IMR-90 (cell line): Measurements from ENCODE around the gene FBN3. TPM values are rescaled to one million over a fixed set of nuclear protein-coding genes. Genes with fewer than 3 reads are reported as not detected.

Experiments
- ATAC-seq: fragments of 200-7000 bp; cut with Tn5 transposase; 2 replicates; pipeline ENCODE4 v1.9.1; 2020; ENCODE audit warnings: low read depth, mild to moderate bottlenecking, moderate library complexity
- BruUV-seq: library from RNA; stranded (reverse); fragments of 400-500 nt; replicated peaks from 2 replicates; lab custom pipeline; 2021; lab: Mats Ljungman, UMichigan
- CTCF ChIA-PET: fragments of 300-600 bp; formaldehyde crosslinking; extraction: SDS; loops from one replicate; lab custom pipeline; 2021; ENCODE audit warnings: antibody characterized with exemption; lab: Yijun Ruan, JAX
- POLR2A ChIA-PET: fragments of 300-600 bp; sonication (Branson Sonifier 250); formaldehyde crosslinking; loops from one replicate; lab custom pipeline; 2022; ENCODE audit warnings: antibody characterized with exemption; ENCODE audit not compliant: unreplicated experiment; lab: Charles Lee
- DNase-seq: peaks from one replicate; pipeline ENCODE4 v3.0.0; 2013
- H2AFZ ChIP-seq: replicated peaks from 2 replicates; pipeline ENCODE3; 2013; ENCODE audit warnings: low read length, mild to moderate bottlenecking; ENCODE audit not compliant: poor library complexity
- H2AK5ac ChIP-seq: 2 replicates; pipeline ENCODE4 v1.6.1; 2013; ENCODE audit warnings: low read depth, low read length, inconsistent platforms
- H2AK9ac ChIP-seq: replicated peaks from 2 replicates; pipeline ENCODE3; 2013; ENCODE audit warnings: mild to moderate bottlenecking, low read depth, low read length, moderate library complexity; ENCODE audit not compliant: poor library complexity
- H2BK120ac ChIP-seq: 2 replicates; pipeline ENCODE4 v1.6.1; 2013; ENCODE audit warnings: low read depth, low read length, inconsistent platforms
- H2BK15ac ChIP-seq: 3 replicates; pipeline ENCODE4 v1.6.1; 2013; ENCODE audit warnings: low read depth, low read length, inconsistent platforms
- H2BK20ac ChIP-seq: 2 replicates; pipeline ENCODE4 v1.6.1; 2013; ENCODE audit warnings: low read depth, mild to moderate bottlenecking, inconsistent platforms, low read length, moderate library complexity
- H2BK5ac ChIP-seq: 2 replicates; pipeline ENCODE4 v1.6.1; 2013; ENCODE audit warnings: mild to moderate bottlenecking, low read depth, low read length, inconsistent platforms; ENCODE audit not compliant: poor library complexity, severe bottlenecking
- H3K14ac ChIP-seq: replicated peaks from 2 replicates; pipeline ENCODE4 v1.6.1; 2013; ENCODE audit warnings: low read depth, low read length, inconsistent platforms
- H3K18ac ChIP-seq: 2 replicates; pipeline ENCODE4 v1.6.1; 2013; ENCODE audit warnings: low read depth, low read length, control low read depth
- H3K23ac ChIP-seq: 2 replicates; pipeline ENCODE4 v1.6.1; 2013; ENCODE audit warnings: low read depth, low read length, inconsistent platforms
- H3K27ac ChIP-seq: 2 replicates; pipeline ENCODE4 v1.5.1; 2013; ENCODE audit warnings: mild to moderate bottlenecking, control low read depth, low read length; ENCODE audit not compliant: insufficient read depth
- H3K27me3 ChIP-seq: 2 replicates; pipeline ENCODE4 v1.6.1; 2013; ENCODE audit warnings: low read length; ENCODE audit not compliant: control insufficient read depth, insufficient read depth
- H3K36me3 ChIP-seq: 2 replicates; pipeline ENCODE4 v1.6.1; 2013; ENCODE audit warnings: low read length, mixed read lengths; ENCODE audit not compliant: control insufficient read depth, insufficient read depth
- H3K4ac ChIP-seq: 2 replicates; pipeline ENCODE4 v1.6.1; 2013; ENCODE audit warnings: low read depth, low read length, inconsistent platforms
- H3K4me1 ChIP-seq: 2 replicates; pipeline ENCODE4 v1.6.1; 2013; ENCODE audit warnings: low read length, mixed read lengths; ENCODE audit not compliant: control insufficient read depth, insufficient read depth
- H3K4me2 ChIP-seq: 2 replicates; pipeline ENCODE4 v1.6.1; 2013; ENCODE audit warnings: low read depth, mild to moderate bottlenecking, control low read depth, low read length, moderate library complexity
- H3K4me3 ChIP-seq: 2 replicates; pipeline ENCODE4 v1.5.1; 2013; ENCODE audit warnings: low read depth, mild to moderate bottlenecking, control low read depth, low read length, moderate library complexity; ENCODE audit not compliant: insufficient read depth
- H3K56ac ChIP-seq: 2 replicates; pipeline ENCODE4 v1.6.1; 2013; ENCODE audit warnings: low read length, inconsistent platforms; ENCODE audit not compliant: insufficient read depth; ENCODE audit errors: extremely low read depth
- H3K79me1 ChIP-seq, 2 experiments: 2 replicates each; pipeline ENCODE4 v1.6.1; 2013; ENCODE audit warnings: low read length in 2 of 2, inconsistent platforms in 1 of 2, low read depth in 1 of 2
- H3K9ac ChIP-seq: 2 replicates; pipeline ENCODE4 v1.6.1; 2013; ENCODE audit warnings: low read depth, low read length, control low read depth
- H3K9me1 ChIP-seq: 2 replicates; pipeline ENCODE4 v1.6.1; 2013; ENCODE audit warnings: low read length, inconsistent platforms; ENCODE audit not compliant: insufficient read depth
- H3K9me3 ChIP-seq: 2 replicates; pipeline ENCODE4 v1.6.1; 2013; ENCODE audit warnings: low read length; ENCODE audit not compliant: control insufficient read depth, insufficient read depth
- H4K20me1 ChIP-seq: 2 replicates; pipeline ENCODE4 v1.6.1; 2013; ENCODE audit warnings: low read length, inconsistent platforms; ENCODE audit not compliant: insufficient read depth
- H4K5ac ChIP-seq: 2 replicates; pipeline ENCODE4 v1.6.1; 2013; ENCODE audit warnings: mild to moderate bottlenecking, low read depth, low read length, control low read depth
- H4K8ac ChIP-seq, 2 experiments: 2 replicates each; pipeline ENCODE4 v1.6.1; 2013; ENCODE audit warnings: low read depth in 2 of 2, low read length in 2 of 2, control low read depth in 1 of 2, inconsistent platforms in 1 of 2
- H4K91ac ChIP-seq: 2 replicates; pipeline ENCODE4 v1.6.1; 2013; ENCODE audit warnings: low read depth, low read length, inconsistent platforms; ENCODE audit not compliant: insufficient read depth
- BHLHE40 ChIP-seq: fragments of 150-350 bp; IDR thresholded peaks from 2 replicates; pipeline ENCODE4 v1.6.1; 2016; ENCODE audit warnings: mild to moderate bottlenecking, low read depth, low read length
- CEBPB ChIP-seq: IDR thresholded peaks from 2 replicates; pipeline ENCODE4 v1.6.1; 2012; ENCODE audit warnings: low read depth, low read length, improper control_type of control experiment
- CHD1 ChIP-seq: IDR thresholded peaks from 2 replicates; pipeline ENCODE4 v1.6.1; 2012; ENCODE audit warnings: low read depth, low read length, improper control_type of control experiment
- CTCF ChIP-seq: conservative IDR thresholded peaks from 2 replicates; pipeline ENCODE4 v1.5.1; 2012; ENCODE audit warnings: mild to moderate bottlenecking, low read depth, low read length, improper control_type of control experiment
- FOS ChIP-seq: fragments of 150-350 bp; IDR thresholded peaks from 2 replicates; pipeline ENCODE4 v1.6.1; 2016; ENCODE audit warnings: low read depth, low read length
- MAFK ChIP-seq: IDR thresholded peaks from 2 replicates; pipeline ENCODE4 v1.6.1; 2012; ENCODE audit warnings: low read depth, low read length, improper control_type of control experiment
- MAZ ChIP-seq: IDR thresholded peaks from 2 replicates; pipeline ENCODE4 v1.6.1; 2012; ENCODE audit warnings: low read depth, mild to moderate bottlenecking, low read length, improper control_type of control experiment, moderate library complexity, borderline replicate concordance
- MXI1 ChIP-seq: IDR thresholded peaks from 2 replicates; pipeline ENCODE4 v1.6.1; 2012; ENCODE audit warnings: low read depth, mild to moderate bottlenecking, low read length, moderate library complexity, borderline replicate concordance
- NFE2L2 ChIP-seq: fragments of 150-350 bp; IDR thresholded peaks from 2 replicates; pipeline ENCODE4 v1.6.1; 2016; ENCODE audit warnings: low read depth, mild to moderate bottlenecking, low read length
- POLR2A ChIP-seq: IDR thresholded peaks from 2 replicates; pipeline ENCODE4 v1.6.1; 2012; ENCODE audit warnings: mild to moderate bottlenecking, low read depth, low read length
- RAD21 ChIP-seq: IDR thresholded peaks from 2 replicates; pipeline ENCODE4 v1.6.1; 2012; ENCODE audit warnings: low read length, improper control_type of control experiment
- RCOR1 ChIP-seq: IDR thresholded peaks from 2 replicates; pipeline ENCODE4 v1.6.1; 2012; ENCODE audit warnings: mild to moderate bottlenecking, low read length, improper control_type of control experiment; ENCODE audit not compliant: insufficient replicate concordance
- RFX5 ChIP-seq: IDR thresholded peaks from 2 replicates; pipeline ENCODE4 v1.8.0; 2012; ENCODE audit warnings: low read depth, mild to moderate bottlenecking, low read length, moderate library complexity
- SMC3 ChIP-seq: fragments of 150-350 bp; IDR thresholded peaks from 2 replicates; pipeline ENCODE4 v1.6.1; 2016; ENCODE audit warnings: low read depth, mild to moderate bottlenecking, antibody characterized with exemption, low read length, moderate library complexity
- WGBS, 2 experiments: methylation state at CpG; one replicate each; pipeline versions ENCODE4 v1.1.5 to v1.1.7; 2013; ENCODE audit warnings: missing lambda C conversion rate in 2 of 2; ENCODE audit not compliant: insufficient read length in 1 of 2; ENCODE audit errors: extremely low coverage in 2 of 2; 5-methylcytosine and 5-hydroxymethylcytosine counted together
- dilution Hi-C: fragments of 300-500 bp; cut with HindIII; formaldehyde crosslinking; loops from one replicate; pipeline ENCODE4 v1.14.3; 2018; ENCODE audit warnings: low sequenced_read_pairs; ENCODE audit not compliant: unreplicated experiment
- in situ Hi-C: fragments of 300-500 bp; cut with MboI; formaldehyde crosslinking; loops from 3 replicates; pipeline ENCODE4 v1.14.3; 2019; ENCODE audit warnings: low sequenced_read_pairs, inconsistent platforms, mixed read lengths
- intact Hi-C: fragments of 100-400 bp; cut with micrococcal nuclease; formaldehyde crosslinking; loops from 2 replicates; pipeline ENCODE4 v1.10.0; 2022
- polyA plus RNA-seq, 3 experiments: library from polyadenylated mRNA; depleted of rRNA; stranded (reverse); fragments of >200 nt; gene quantifications; 2 replicates each; pipeline ENCODE4 v1.2.3, GENCODE V29; 2012; ENCODE audit warnings: low replicate concordance in 1 of 3
- total RNA-seq: library from RNA; depleted of rRNA; stranded (reverse); fragments of >200 nt; gene quantifications from 2 replicates; pipeline ENCODE4 v1.2.3, GENCODE V29; 2012
- TF ChIP-seq, protein P1 (sequence below): fragments of 150-350 bp; IDR thresholded peaks from 2 replicates; pipeline ENCODE4 v1.6.1; 2016; ENCODE audit warnings: low read depth, mild to moderate bottlenecking, low read length, moderate library complexity, borderline replicate concordance
- TF ChIP-seq, protein P2 (sequence below): fragments of 150-350 bp; IDR thresholded peaks from 2 replicates; pipeline ENCODE4 v1.6.1; 2017; ENCODE audit warnings: mild to moderate bottlenecking, antibody characterized with exemption, low read length, low read depth

The FBN3 gene
- total and polyA plus RNA-seq, 2 of the 4 experiments (the other 2 are of a cell fraction): not detected

DNA sequence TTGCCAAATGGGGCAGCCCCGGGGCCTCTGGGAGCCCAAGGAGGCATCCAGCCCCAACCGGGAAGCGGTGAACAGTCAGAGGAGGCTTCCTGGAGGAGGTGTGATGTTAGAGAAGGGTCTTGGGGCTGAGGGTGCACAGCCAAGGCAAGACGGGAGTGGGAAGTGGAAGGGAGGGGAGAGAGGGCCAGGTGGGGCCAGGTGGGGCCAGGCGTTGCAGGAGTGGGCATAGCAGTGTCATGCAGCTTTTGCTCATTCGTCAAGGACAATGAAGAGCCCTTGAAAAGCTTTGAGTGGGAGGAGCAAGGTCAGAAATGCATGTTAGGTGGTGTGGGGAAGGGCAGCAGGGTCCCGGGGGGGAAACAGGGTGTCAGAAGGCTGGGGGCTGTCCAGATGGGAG lies 1.8 kb downstream of the FBN3 start:
- Histone ChIP-seq H2BK5ac (no peak overlapping the region), H3K4me3 (no peak overlapping the region), H2BK120ac (no peak overlapping the region), H3K4me2 (no peak overlapping the region), H3K14ac (no peak overlapping the region), H2AK9ac (no peak overlapping the region), H4K91ac (no peak overlapping the region), H3K18ac (no peak overlapping the region), H4K5ac (no peak overlapping the region), H3K9me1 (no peaks in the 10 kb centered on the region), H2BK20ac (no peak overlapping the region), H3K27me3 (peaks cover 68% of the 10 kb centered on the region), H3K4me1 (no peaks in the 10 kb centered on the region), H3K56ac (no peak overlapping the region), H4K8ac (no peak overlapping the region), H2BK15ac (no peak overlapping the region), H3K9me3 (no peaks in the 10 kb centered on the region), H3K79me1 (no peaks in the 10 kb centered on the region), H3K23ac (no peak overlapping the region), H3K9ac (no peak overlapping the region), H3K36me3 (no peaks in the 10 kb centered on the region), H2AFZ (peak overlapping the region; percentile 7), H3K4ac (no peak overlapping the region), H2AK5ac (no peak overlapping the region), H3K27ac (no peak overlapping the region), H4K20me1 (no peaks in the 10 kb centered on the region)
- ChIA-PET CTCF (no interaction called here), POLR2A (no interaction called here)
- dilution Hi-C loops (no loop called here), intact Hi-C loops (no loop called here), in situ Hi-C loops (no loop called here)
- 40% methylated on average over 6 of the region's 7 CpGs; no CpG with 5 or more reads in 1 of the 2 experiments for WGBS, 2 experiments
- ATAC-seq (no peak), DNase-seq (no peak)
- TF ChIP-seq BHLHE40 (no peak), RCOR1 (no peak), MXI1 (no peak), CEBPB (no peak), MAZ (no peak), CTCF (no peak), RFX5 (no peak), MAFK (no peak), RAD21 (no peak), CHD1 (no peak), SMC3 (no peak), NFE2L2 (no peak), POLR2A (no peak), FOS (no peak)
- TF ChIP-seq, protein P1, sequence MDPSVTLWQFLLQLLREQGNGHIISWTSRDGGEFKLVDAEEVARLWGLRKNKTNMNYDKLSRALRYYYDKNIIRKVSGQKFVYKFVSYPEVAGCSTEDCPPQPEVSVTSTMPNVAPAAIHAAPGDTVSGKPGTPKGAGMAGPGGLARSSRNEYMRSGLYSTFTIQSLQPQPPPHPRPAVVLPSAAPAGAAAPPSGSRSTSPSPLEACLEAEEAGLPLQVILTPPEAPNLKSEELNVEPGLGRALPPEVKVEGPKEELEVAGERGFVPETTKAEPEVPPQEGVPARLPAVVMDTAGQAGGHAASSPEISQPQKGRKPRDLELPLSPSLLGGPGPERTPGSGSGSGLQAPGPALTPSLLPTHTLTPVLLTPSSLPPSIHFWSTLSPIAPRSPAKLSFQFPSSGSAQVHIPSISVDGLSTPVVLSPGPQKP: no peak
- TF ChIP-seq, protein P2, sequence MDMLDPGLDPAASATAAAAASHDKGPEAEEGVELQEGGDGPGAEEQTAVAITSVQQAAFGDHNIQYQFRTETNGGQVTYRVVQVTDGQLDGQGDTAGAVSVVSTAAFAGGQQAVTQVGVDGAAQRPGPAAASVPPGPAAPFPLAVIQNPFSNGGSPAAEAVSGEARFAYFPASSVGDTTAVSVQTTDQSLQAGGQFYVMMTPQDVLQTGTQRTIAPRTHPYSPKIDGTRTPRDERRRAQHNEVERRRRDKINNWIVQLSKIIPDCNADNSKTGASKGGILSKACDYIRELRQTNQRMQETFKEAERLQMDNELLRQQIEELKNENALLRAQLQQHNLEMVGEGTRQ: no peak
- no TSS peak for BruUV-seq
